Measurements from ENCODE around the gene PAPPA.

Gene PAPPA

GRCh38 chr9:116403171-116403570 is 249.6 kb downstream of the PAPPA start:
- no peak overlapping the region for H3K4me3 ChIP-seq (ENCODE audit: low read depth, low read length)

- H3K4me3 ChIP-seq (ENCODE audit: low read depth, low read length): no peak overlapping the region
These were observed 250.6 kb downstream of the PAPPA start for GRCh38 chr9:116404228-116404627.

GRCh38 chr9:116405321-116405720 is 251.7 kb downstream of the PAPPA start:
- H3K4me3 ChIP-seq (ENCODE audit: low read depth, low read length): no peak overlapping the region

GRCh38 chr9:116406469-116406868 is 252.9 kb downstream of the PAPPA start:
- H3K4me3 ChIP-seq (ENCODE audit: low read depth, low read length): no peak overlapping the region

- no peak overlapping the region for H3K4me3 ChIP-seq (ENCODE audit: low read depth, low read length)
These were observed 255.5 kb downstream of the PAPPA start for GRCh38 chr9:116409129-116409528.

- no peak overlapping the region for H3K4me3 ChIP-seq (ENCODE audit: low read depth, low read length)
These were observed 256.0 kb downstream of the PAPPA start for GRCh38 chr9:116409638-116410037.

- no peak overlapping the region for H3K4me3 ChIP-seq (ENCODE audit: low read depth, low read length)
These were observed 257.9 kb downstream of the PAPPA start for GRCh38 chr9:116411506-116411905.

- H3K4me3 ChIP-seq (ENCODE audit: low read depth, low read length): no peak overlapping the region
These were observed 260.8 kb downstream of the PAPPA start for GRCh38 chr9:116414374-116414773.

GRCh38 chr9:116416421-116416820 is 262.8 kb downstream of the PAPPA start:
- no peak overlapping the region for H3K4me3 ChIP-seq (ENCODE audit: low read depth, low read length)

- no peak overlapping the region for H3K4me3 ChIP-seq (ENCODE audit: low read depth, low read length)
These were observed 263.9 kb downstream of the PAPPA start for GRCh38 chr9:116417464-116417863.

- no peak overlapping the region for H3K4me3 ChIP-seq (ENCODE audit: low read depth, low read length)
These were observed 265.6 kb downstream of the PAPPA start for GRCh38 chr9:116419181-116419580.

GRCh38 chr9:116420993-116421538 is 267.5 kb downstream of the PAPPA start:
- no peak overlapping the region for H3K4me3 ChIP-seq (ENCODE audit: low read depth, low read length)

GRCh38 chr9:116422119-116422979 is 268.8 kb downstream of the PAPPA start:
- H3K4me3 ChIP-seq (ENCODE audit: low read depth, low read length): no peak overlapping the region

GRCh38 chr9:116423149-116423548 is 269.6 kb downstream of the PAPPA start:
- H3K4me3 ChIP-seq (ENCODE audit: low read depth, low read length): no peak overlapping the region

- no peak overlapping the region for H3K4me3 ChIP-seq (ENCODE audit: low read depth, low read length)
These were observed 271.7 kb downstream of the PAPPA start for GRCh38 chr9:116425244-116425643.

GRCh38 chr9:116430849-116431248 is 277.3 kb downstream of the PAPPA start:
- no peak overlapping the region for H3K4me3 ChIP-seq (ENCODE audit: low read depth, low read length)

GRCh38 chr9:116432051-116432450 is 278.5 kb downstream of the PAPPA start:
- H3K4me3 ChIP-seq (ENCODE audit: low read depth, low read length): no peak overlapping the region

- no peak overlapping the region for H3K4me3 ChIP-seq (ENCODE audit: low read depth, low read length)
These were observed 280.7 kb downstream of the PAPPA start for GRCh38 chr9:116434314-116434713.

- no peak overlapping the region for H3K4me3 ChIP-seq (ENCODE audit: low read depth, low read length)
These were observed 282.1 kb downstream of the PAPPA start for GRCh38 chr9:116435706-116436105.

- H3K4me3 ChIP-seq (ENCODE audit: low read depth, low read length): no peak overlapping the region
These were observed 282.5 kb downstream of the PAPPA start for GRCh38 chr9:116436121-116436520.

GRCh38 chr9:116437411-116438370 is 284.1 kb downstream of the PAPPA start:
- H3K4me3 ChIP-seq (ENCODE audit: low read depth, low read length): no peak overlapping the region

Measured in iPS-11a (cell line).